ENCODE measurements around the gene JUNB.

- TF ChIP-seq POLR2A (IDR thresholded peaks at IDR 0.05; ENCODE audit: extremely low read depth, insufficient read length) (no peak), CTCF (IDR thresholded peaks at IDR 0.05; ENCODE audit: low read depth, low read length) (no peak), MAX (IDR thresholded peaks at IDR 0.05; ENCODE audit: low read depth, low read length) (no peak), MYC (IDR thresholded peaks at IDR 0.05; ENCODE audit: low read depth, low read length) (no peak)
Observed at GRCh38 chr19:12767666-12768065, 23.6 kb upstream of the JUNB start.
